ENCODE data around the gene CISH.

GRCh38 chr3:50623840-50624474 lies 12.4 kb upstream of the CISH start:
- TF ChIP-seq CTCF (IDR thresholded peaks at IDR 0.05), result no peak
- no peak for TF ChIP-seq POLR2AphosphoS5 (IDR thresholded peaks at IDR 0.05; ENCODE audit: low read depth, low read length)
- TF ChIP-seq REST (IDR thresholded peaks at IDR 0.05; ENCODE audit: insufficient read depth in 1 of 2, low read depth in 2 of 2, low read length in 1 of 2), result no peak
- TF ChIP-seq TCF7L2 (IDR thresholded peaks at IDR 0.05; ENCODE audit: low read depth, low read length), result no peak
- no peak for TF ChIP-seq SIN3A (IDR thresholded peaks at IDR 0.05; ENCODE audit: borderline replicate concordance, insufficient read depth, low read depth, low read length)
